GM21717 (cell line): ENCODE measurements around the gene HLX.

Experiments
- ATAC-seq: cut with Tn5 transposase; IDR thresholded peaks from one replicate; pipeline ENCODE4 v1.9.1; 2021; ENCODE audit warnings: mild to moderate bottlenecking, moderate library complexity; ENCODE audit not compliant: unreplicated experiment

Gene HLX

DNA sequence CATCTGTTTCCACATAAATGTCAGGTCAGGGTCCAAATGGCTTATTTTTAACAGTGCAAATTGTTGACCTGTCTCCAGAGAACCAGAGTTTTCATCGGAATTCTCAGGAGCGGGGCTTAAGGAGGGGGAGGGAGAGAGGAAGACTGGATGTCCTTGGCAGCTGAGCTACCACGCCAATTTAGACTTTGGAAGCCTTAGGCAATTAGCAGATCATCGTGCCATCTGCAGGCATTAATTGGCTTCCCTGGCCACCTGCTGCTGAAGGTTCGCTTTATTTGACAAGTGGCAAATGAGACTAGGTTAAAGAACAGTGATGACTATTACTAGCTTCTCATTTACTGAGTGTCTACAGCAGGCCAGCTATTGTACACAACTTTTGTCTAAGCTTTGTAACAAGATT lies 43.7 kb downstream of the HLX start:
- ATAC-seq, result no peak

DNA sequence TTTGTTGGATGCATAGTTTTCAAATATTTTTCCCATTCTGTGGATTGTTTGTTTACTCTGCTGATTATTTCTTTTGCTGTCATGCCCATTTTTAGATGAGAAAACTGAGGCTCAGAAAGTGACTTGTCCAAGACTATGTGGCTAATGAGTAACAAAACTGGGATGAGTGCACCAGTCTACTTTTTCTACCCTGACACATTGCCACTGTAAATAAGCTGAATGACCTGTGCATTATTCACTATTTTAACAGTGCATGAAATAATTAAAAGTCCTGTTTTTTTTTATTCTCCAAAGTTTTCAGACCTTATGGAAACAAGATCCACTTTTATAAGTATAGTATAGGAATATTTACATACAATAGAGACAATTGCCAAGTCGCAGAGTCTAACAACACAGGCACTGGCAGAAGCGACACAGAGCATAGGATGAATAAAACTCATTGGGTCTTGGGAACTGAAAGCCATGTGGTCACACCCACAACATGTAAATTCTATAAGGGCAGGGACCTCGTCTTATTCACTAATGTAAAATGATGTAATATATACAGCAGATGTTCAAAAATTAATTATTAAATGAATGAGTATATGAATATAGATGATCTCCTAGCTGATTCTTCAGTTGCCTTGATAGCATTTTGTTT lies 45.2 kb downstream of the HLX start:
- no peak for ATAC-seq

DNA sequence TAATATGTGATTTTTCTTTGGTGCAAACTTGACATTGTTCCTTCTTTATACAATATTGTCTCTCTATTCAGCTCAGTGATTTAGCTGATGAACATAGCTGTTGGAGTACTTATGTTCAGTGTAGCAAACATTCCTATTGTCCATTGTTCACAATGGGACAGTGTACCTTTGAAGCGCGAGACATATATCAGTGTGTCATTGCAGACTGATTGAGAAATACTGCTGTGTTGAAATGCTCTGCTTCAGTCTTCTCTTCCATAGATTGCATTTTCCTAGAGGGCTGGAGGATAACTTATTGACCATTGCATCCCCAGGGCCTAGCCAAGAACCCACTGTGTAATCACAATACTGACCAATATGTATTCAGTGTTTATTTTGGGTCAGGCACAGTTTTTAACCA lies 46.5 kb downstream of the HLX start:
- no peak for ATAC-seq

DNA sequence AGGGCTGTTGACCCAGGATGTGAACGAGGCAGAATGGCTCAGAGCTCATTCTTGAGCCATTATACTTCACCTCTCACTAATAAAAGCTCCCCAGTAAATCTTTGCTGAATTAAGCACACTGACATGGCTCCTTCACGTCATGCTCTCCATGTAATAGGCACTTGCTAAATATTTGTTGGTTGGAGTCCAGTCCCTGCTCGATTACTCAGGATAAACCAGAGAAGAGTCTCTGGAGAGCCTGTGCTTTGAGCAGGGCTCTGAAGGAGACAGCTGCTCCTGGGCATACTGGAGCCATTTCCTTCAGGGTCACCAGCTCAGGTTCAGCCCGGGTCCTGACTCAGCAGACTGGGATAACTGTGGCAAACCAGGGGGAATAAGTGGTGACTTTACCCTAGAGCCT lies 46.9 kb downstream of the HLX start:
- ATAC-seq, result no peak

- ATAC-seq, result no peak
These were observed 48.2 kb downstream of the HLX start for GRCh38 chr1:220927442-220927841.

DNA sequence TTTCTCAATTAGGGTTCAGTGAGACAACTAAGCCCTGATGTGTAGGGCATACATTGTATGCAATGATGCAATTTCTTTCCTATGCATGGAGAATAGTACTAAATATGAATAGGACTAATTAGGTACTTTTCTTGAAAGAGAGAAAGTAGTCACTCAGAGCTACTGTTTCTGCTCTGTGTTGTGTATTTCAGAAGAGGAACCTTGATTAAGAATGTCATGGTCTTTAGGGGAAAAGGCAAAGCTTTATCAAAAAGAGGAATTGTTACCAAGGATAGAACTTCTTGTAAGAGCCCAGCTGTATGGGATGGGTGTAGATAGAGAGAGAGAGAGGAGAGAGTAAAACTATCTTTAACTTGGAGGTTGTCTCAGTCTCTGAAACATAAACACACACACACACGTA lies 49.1 kb downstream of the HLX start:
- no peak for ATAC-seq

DNA sequence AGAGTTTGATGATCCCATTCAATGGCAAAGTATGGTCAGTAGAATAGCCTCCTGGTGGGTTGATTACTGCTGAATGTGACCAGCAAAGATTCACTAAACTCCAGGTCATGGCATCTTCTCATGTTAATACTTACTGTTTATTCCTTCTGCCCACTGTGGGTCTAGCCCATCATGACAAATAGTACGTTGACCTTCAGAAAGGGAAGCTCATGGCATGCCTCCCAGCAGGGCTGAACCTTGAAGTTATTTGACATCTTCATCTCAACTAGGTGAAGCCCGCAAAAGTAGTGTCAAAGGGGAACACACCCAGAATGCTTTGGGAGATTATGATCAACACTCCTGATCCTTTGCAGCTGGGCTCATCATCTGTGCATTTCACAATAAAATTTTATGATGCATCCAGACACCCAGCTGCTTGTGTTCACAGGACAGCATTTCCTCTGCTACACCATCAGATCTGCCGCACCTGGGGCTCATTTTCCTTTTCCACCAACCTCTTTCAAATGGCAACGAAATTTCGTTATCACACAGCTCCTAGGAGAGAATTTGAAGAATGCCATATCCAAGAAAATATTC lies 49.6 kb downstream of the HLX start:
- ATAC-seq, result no peak

DNA sequence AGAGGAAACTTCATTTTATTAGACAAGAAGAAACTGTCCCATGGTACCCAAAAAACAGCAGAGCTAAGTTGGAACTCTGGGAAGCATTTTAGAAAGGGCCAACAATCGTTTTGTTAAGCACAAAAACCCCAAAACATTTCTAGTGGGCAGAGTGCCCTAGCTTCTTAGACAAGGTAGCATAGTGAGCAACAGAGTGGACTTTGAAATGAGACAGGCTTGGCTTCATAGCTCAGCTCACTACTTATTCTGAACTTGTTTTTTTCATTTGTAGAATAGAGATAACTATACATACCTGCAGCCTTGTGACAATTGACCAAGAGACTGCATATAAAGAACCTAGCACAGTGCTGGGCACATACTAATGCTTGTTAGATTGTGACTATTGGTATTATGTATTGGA lies 50.1 kb downstream of the HLX start:
- no peak for ATAC-seq
